Thoracic aorta (tissue), 2 donors: Measurements from ENCODE around the gene NMRK2. TPM values are rescaled to one million over a fixed set of nuclear protein-coding genes. Genes with fewer than 3 reads are reported as not detected.

Experiments
- ATAC-seq: fragments of 150-250 bp; one replicate; pipeline ENCODE4 v1.8.0; 2017; ENCODE audit warnings: low read depth; ENCODE audit not compliant: insufficient number of reproducible peaks, low FRiP score
- DNase-seq: peaks from one replicate; pipeline ENCODE4 v3.0.0-alpha.2; 2020; ENCODE audit warnings: low spot score
- H3K27ac ChIP-seq, 2 donors: fragments of 200-600 bp; sonication (generic); 1 replicate in 1 of 2; 2 replicates in 1 of 2; pipeline ENCODE4 v1.5.1; 2016; ENCODE audit warnings: mild to moderate bottlenecking in 2 of 2, moderate library complexity in 2 of 2
- H3K27me3 ChIP-seq: fragments of 200-600 bp; sonication (generic); replicated peaks from 2 replicates; pipeline ENCODE4 v1.6.0; 2016; ENCODE audit warnings: mild to moderate bottlenecking; ENCODE audit not compliant: insufficient read depth
- H3K36me3 ChIP-seq: fragments of 200-600 bp; sonication (generic); one replicate; pipeline ENCODE4 v1.5.1; 2016
- H3K4me1 ChIP-seq, 2 donors: fragments of 200-600 bp; sonication (generic); 1 replicate in 1 of 2; 2 replicates in 1 of 2; pipeline versions ENCODE4 v1.5.1 to v1.6.0; 2016; ENCODE audit warnings: low read depth in 2 of 2, mild to moderate bottlenecking in 1 of 2; ENCODE audit not compliant: control insufficient read depth in 1 of 2
- H3K4me3 ChIP-seq: fragments of 200-600 bp; sonication (generic); 2 replicates; pipeline ENCODE4 v1.5.1; 2016; ENCODE audit warnings: mild to moderate bottlenecking
- H3K9me3 ChIP-seq: fragments of 200-600 bp; sonication (generic); 2 replicates; pipeline ENCODE4 v1.5.1; 2016
- total RNA-seq, 2 donors: library from RNA; depleted of rRNA; stranded (reverse); fragments of >200 nt; gene quantifications; one replicate each; pipeline versions ENCODE4 v1.1.0 to v1.2.3, GENCODE V29; 2016
- TF ChIP-seq, protein P1 (sequence below): fragments of 200-600 bp; sonication (generic); IDR thresholded peaks from one replicate; pipeline ENCODE4 v1.5.1; 2019; ENCODE audit warnings: antibody characterized with exemption

The NMRK2 gene
- total RNA-seq, 2 donors from 2014 or later: 1.8 TPM; not detected in 1

- Histone ChIP-seq H3K4me1 (peaks cover 19 to 49% of the 10 kb centered on the region in 2 donors), H3K9me3 (no peaks in the 10 kb centered on the region), H3K36me3 (peaks cover 34% of the 10 kb centered on the region), H3K4me3 (no peak overlapping the region), H3K27ac (peak overlapping the region in 1 of 2 donors; percentile 0), H3K27me3 (no peaks in the 10 kb centered on the region)
- DNase-seq: no peak
- TF ChIP-seq, protein P1, sequence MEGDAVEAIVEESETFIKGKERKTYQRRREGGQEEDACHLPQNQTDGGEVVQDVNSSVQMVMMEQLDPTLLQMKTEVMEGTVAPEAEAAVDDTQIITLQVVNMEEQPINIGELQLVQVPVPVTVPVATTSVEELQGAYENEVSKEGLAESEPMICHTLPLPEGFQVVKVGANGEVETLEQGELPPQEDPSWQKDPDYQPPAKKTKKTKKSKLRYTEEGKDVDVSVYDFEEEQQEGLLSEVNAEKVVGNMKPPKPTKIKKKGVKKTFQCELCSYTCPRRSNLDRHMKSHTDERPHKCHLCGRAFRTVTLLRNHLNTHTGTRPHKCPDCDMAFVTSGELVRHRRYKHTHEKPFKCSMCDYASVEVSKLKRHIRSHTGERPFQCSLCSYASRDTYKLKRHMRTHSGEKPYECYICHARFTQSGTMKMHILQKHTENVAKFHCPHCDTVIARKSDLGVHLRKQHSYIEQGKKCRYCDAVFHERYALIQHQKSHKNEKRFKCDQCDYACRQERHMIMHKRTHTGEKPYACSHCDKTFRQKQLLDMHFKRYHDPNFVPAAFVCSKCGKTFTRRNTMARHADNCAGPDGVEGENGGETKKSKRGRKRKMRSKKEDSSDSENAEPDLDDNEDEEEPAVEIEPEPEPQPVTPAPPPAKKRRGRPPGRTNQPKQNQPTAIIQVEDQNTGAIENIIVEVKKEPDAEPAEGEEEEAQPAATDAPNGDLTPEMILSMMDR: no peak
- ATAC-seq: no peak
Measured at GRCh38 chr19:3955688-3956087, 22.8 kb downstream of the NMRK2 start.

DNA sequence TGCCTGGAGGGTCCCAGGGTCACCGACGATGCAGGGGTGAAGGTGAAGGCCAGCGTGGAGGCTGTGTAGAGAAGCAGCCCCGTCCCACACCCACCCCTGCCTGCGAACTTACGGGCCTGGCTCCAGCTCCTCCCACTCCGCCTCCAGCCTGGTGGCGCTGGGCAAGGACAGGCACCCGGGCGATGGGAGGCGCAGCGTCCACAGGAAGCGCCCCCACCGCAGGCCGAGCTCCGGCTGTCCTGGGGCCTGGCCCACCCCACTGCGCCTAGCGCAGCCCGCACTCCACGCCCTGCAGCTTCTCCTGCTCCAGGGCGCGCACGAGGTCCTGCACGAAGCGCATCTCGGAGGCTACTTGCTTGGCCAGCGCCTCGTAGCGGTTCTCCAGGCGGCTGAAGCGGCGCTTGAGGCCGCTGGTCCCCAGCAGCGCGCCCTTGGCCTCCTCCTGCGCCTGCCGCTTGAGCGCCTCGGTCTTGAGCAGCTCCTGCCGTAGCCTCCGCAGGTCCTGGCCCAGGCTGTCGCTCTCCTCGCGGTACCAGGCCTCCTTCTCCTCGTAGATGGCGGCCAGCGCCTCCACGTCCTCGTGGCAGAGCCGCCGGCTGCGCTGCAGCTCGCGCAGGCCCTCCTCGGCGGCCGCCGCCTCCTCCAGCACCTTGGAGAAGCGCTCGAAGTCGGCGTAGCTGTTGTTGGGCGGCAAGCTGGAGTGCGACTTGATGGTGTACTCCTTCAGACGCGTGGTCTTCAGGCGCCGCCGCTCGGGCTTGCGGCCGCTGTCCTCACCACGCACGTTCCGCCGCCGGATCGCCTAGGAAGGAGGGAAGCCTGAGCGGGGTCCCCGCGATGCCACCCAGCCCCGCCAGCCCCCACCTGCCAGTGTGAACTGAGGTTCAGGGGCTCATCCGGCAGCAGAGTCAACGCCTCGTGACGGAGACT is 26.2 kb downstream of the NMRK2 start:
- DNase-seq: no peak
- TF ChIP-seq, protein P1: no peak
- Histone ChIP-seq H3K27me3 (no peaks in the 10 kb centered on the region), H3K36me3 (peaks cover 66% of the 10 kb centered on the region), H3K27ac (peak overlapping the region; percentile 75 to 76), H3K9me3 (no peaks in the 10 kb centered on the region), H3K4me1 (peaks cover 5 to 22% of the 10 kb centered on the region in 2 donors), H3K4me3 (no peak overlapping the region)
- ATAC-seq: no peak

DNA sequence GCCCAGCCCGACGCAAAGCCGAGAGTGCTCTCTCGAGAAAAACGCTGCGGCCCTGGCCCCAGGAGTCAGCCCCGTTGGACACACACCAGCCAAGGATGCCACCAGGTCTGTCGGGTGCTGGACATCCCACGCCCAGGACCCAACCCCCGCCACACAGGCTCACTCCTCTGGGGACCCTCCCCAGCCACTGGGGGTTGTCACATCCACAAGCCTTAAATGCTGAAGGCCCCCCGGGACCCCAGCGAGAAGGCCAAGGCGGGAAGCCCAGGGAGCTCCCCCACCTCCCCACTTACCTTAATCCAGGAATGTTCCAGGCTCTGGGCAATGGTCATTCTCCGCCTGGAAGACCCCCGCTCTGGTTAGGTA is 26.9 kb downstream of the NMRK2 start:
- Histone ChIP-seq H3K4me3 (no peak overlapping the region), H3K27me3 (no peaks in the 10 kb centered on the region), H3K9me3 (no peaks in the 10 kb centered on the region), H3K27ac (no peak overlapping the region), H3K36me3 (peaks cover 71% of the 10 kb centered on the region), H3K4me1 (peaks cover 5 to 22% of the 10 kb centered on the region in 2 donors)
- DNase-seq: no peak
- TF ChIP-seq, protein P1: no peak
- no peak for ATAC-seq

DNA sequence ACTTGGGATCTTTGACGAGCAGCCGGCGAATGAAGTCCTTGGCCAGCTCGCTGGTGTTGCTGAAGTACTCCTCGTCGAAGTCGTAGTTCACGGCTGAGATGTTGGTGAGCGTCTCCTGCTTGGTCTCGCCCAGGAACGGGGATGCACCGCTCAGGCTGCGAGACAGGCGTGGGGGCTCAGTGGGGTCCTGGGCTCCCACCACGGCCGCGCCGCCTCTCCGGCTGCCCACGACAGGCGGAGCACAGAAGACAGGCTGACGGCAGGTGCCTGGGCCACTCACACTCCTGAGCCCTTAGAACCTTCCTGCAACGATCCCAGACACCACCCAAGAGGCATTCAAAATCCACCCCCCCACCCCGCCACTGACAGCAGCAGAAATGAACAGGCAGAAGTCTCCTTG is 28.1 kb downstream of the NMRK2 start:
- no peak overlapping the region for H3K27ac ChIP-seq
- TF ChIP-seq, protein P1: no peak
- DNase-seq (no peak), ATAC-seq (no peak)
- no peak overlapping the region for H3K4me3 ChIP-seq
- H3K27me3 ChIP-seq: no peaks in the 10 kb centered on the region
- peaks cover 9 to 33% of the 10 kb centered on the region in 2 donors for H3K4me1 ChIP-seq
- peaks cover 76% of the 10 kb centered on the region for H3K36me3 ChIP-seq
- no peaks in the 10 kb centered on the region for H3K9me3 ChIP-seq

GRCh38 chr19:3963458-3964255 is 30.8 kb downstream of the NMRK2 start:
- TF ChIP-seq, protein P1: no peak
- peaks cover 88% of the 10 kb centered on the region for H3K36me3 ChIP-seq
- H3K9me3 ChIP-seq: no peaks in the 10 kb centered on the region
- peaks cover 25 to 38% of the 10 kb centered on the region in 2 donors for H3K4me1 ChIP-seq
- H3K27me3 ChIP-seq: no peaks in the 10 kb centered on the region
- H3K27ac ChIP-seq: no peak overlapping the region
- no peak for ATAC-seq
- H3K4me3 ChIP-seq: no peak overlapping the region
- DNase-seq: no peak
